GM21526 (cell line): ENCODE results near the gene IGFBP3.
"Not testable (repeated sequence)": the region's sequence is repeated elsewhere in the genome, so short reads cannot be mapped to it uniquely, and the experiment has no call there.

ENCODE experiments used
- ATAC-seq: cut with Tn5 transposase; IDR thresholded peaks from one replicate; pipeline ENCODE4 v1.9.1; 2021; ENCODE audit warnings: moderate library complexity; ENCODE audit not compliant: unreplicated experiment, low FRiP score

IGFBP3 gene, protein sequence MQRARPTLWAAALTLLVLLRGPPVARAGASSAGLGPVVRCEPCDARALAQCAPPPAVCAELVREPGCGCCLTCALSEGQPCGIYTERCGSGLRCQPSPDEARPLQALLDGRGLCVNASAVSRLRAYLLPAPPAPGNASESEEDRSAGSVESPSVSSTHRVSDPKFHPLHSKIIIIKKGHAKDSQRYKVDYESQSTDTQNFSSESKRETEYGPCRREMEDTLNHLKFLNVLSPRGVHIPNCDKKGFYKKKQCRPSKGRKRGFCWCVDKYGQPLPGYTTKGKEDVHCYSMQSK

DNA sequence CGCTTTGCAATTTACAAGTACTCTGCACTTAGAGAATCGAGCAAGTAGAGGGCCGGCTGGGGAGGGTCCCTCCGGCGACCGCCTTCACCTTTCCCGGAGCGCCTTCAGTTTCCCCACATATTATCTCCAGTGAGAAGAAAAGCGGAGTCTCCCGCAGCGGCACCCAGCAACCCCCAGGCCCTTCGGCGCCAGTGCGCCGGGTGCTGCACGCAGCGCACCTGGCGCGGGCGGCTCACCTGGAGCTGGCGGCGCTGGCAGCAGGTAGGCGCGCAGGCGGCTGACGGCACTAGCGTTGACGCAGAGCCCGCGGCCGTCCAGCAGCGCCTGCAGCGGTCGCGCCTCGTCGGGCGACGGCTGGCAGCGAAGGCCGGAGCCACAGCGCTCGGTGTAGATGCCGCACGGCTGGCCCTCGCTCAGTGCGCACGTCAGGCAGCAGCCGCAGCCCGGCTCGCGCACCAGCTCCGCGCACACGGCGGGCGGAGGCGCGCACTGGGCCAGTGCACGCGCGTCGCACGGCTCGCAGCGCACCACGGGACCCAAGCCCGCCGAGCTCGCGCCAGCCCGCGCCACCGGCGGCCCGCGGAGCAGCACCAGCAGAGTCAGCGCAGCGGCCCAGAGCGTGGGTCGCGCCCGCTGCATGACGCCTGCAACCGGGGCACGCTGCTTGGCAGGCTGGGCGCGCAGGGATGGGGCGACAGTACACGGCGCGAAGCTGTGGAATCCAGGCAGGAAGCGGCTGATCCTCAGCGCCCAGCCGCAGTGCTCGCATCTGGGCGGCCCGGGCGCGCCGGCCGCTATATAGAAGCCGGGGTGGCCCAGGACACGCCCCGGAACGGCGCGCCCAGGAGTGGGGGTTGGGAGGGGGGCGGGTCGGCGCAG is at the start of gene IGFBP3:
Gene IGFBP3 (minus strand): TSS at position 771 of the 879 bp plus-strand sequence. CDS start 132 bp downstream, at position 639.
- ATAC-seq = no peak

DNA sequence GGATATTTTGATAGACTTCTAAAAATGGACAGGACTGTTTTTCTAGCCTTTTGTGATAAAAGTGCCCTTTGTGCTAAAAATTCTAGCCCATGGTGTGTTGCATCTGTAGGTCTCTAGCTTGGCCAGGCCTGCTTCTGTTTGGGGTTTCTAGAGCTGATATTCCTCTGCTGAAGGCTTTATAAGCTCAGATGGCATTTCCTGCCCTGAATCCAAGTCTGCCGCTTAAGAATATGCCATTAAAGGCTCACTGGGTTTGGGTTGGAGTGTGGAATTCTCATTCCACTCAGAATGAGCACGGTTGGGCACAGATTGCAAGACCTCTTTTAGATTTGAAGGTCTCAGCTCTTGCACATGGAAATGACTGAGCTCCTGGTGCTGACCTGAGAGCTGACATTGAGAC is 49.4 kb upstream of the IGFBP3 start:
- no peak for ATAC-seq

DNA sequence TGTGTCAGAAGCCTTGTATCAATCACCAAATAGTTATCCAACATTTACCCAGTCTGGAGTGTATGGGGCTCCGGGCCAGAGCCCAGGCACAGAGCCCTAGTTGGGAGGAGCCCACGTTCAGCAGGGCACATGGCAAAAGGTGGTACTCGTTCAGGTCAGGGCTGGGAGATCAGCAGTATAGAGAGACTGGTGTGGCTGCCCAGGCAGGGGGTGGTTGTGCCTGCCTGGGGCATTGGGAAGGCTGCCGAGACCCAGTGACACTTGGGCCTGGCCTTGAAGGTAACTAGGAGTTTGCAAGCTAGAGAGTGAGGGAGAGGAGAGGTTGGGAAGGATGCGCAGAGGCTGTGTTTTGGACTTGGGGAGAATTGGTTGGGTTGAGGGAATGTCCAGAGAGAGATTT is 48.9 kb upstream of the IGFBP3 start:
- ATAC-seq = no peak

DNA sequence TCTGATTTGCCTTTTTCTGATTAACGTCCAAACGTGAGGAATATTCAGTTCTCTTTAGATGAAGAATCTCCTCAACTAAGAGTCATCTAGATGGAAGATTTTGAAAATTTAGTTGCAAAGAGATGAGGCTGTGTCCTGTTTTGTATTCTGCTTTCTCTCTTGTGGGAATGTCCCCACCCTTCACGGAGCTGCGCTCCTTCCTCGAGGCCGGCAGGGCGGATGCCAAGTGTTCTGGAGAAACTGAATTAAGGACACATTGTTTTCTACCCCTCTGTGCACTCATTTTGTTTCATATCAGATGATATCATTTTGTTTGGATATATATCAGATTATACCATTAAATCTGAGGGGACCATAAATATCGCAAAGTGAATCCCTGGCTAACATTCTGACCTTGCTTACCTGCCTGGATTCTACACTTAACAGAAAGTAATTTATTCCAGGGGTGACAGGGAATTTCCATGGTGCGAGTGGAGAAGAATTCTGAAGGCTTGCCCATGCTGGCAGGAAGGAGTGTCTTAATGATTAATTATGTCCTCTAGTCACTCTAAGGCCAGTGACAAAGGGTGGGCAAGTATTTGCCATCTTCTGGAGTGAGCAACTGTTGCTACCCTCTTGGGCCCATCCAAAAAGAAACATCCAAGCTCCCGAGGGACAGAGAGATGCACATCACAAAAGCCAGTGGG is 47.9 kb upstream of the IGFBP3 start:
- no peak for ATAC-seq

DNA sequence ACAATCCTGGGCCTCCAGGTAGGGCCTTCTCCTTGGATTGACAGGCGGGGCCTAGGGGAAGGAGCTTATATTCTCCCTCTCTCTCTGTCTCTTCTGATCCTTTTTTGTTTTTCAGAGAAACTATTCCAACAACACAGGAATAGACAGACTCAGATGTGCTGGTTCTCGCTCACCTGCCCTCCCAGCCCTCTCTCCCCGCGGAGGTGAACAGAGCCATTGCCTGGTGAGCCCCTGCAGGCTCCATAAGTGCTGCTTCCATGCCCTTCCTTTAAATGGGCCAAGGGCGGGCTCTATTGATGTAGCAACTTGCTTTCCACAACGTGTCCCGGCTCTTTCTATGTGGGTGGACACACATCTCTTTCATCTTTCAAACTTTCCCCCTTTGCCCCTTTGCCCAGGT is 47.2 kb upstream of the IGFBP3 start:
- ATAC-seq = no peak

DNA sequence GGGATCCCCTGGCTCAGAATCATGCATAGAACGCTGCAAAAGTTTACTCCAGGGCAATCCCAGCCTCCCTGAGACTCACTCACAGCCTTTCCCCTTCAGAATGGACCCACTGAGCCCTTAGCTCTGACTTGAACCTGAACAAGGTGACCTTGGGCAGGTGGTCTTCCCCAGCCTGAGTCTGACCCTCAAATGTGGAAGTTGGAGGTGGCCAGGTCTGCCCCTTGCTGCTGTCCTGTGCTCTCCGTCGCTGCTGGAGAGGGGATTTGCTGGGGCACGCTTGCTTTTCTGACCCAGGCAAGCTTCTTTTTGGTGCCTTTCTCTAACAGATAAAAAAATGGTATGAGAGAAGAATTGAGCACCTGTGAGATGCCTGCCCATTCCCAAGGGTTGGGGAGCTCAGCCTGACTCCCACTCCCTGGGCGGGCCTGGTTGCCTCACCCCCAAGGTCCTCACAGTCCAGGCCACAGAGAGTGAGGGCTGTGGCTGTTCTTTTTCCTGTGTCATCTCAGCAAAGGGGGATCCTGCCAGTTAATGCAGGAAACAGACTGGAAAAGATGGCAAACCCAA is 46.6 kb upstream of the IGFBP3 start:
- ATAC-seq = no peak

DNA sequence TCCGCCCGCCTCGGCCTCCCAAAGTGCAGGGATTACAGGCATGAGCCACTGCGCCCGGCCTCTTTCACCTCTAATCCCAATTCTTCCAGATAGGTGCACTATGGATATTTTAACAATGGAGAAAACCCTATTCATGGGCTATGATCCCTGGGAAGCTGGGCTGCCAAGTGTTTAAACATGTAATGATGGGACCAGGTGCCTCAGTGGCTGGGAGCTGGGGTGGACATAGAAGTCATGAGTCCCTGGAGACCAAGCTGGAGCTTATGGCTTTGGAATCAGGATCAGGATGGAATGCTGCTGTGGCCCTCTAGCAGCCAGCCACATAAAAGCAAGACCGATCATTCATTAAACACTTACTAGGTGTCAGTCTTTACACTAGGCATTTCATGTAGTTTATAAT is 41.8 kb upstream of the IGFBP3 start:
- no peak for ATAC-seq

DNA sequence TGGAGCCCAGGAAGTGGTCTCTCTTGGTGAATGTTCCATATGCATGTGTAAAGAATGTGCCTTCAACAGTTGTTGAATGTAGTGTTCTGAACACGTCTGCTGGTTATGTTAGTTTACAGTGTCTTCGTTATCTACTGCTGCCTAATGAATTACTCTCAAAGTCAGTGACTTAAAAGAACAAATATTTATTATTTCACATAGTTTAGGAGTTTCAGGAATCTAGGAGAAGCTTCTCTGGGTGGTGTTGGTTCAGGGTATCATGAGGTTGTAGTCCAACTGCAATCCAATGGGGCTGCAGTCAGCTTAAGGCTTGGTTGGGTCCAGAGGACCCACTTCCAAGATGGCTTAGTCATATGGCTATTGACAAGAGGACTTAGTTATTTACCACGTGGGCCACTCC is 36.6 kb upstream of the IGFBP3 start:
- ATAC-seq = no peak

DNA sequence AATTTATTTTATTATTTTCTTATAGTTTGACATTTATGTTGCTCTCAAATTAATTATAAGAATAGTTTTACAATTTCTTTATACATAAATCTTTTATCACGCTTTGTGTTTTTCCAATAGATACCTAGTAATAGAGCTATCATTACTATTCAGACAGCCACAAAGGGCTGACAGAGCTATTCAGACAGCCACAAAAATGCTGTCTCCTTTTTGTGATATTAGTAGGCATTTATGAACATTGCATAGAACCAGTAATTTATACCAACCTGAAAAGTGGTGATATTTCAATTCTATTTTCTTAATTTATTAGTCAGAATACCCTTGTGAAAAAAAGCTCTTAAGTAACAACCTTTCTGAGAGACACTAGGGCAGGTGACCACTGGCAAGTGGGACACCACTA is 34.2 kb upstream of the IGFBP3 start:
- no peak for ATAC-seq

DNA sequence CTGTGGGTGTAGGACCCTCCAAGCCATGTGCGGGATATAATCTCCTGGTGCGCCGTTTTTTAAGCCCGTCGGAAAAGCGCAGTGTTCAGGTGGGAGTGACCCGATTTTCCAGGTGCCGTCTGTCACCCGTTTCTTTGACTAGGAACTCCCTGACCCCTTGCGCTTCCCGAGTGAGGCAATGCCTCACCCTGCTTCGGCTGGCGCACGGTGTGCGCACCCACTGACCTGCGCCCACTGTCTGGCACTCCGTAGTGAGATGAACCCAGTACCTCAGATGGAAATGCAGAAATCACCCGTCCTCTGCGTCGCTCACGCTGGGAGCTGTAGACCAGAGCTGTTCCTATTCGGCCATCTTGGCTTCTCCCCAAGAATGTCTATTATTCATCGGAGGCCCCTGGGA is 32.0 kb upstream of the IGFBP3 start:
- ATAC-seq = not testable (repeated sequence)

DNA sequence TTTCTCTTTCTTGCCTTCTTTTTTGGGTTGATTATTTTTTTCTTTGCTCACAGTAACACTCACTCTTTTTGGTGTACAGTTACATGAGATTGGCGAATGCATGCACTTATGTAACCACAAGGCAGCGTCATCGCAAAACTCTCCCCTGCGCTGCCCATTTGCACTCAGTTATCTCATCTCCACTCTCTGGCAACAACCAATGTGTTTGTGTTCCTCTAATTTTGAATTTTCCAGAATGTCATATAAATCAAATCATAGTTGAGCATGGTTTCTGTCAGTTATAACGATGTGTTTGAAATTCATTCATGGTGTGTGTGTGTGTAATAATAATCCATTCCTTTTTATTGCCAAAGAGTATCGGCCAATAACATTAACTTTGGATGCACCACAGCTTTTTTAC is 23.0 kb upstream of the IGFBP3 start:
- no peak for ATAC-seq

DNA sequence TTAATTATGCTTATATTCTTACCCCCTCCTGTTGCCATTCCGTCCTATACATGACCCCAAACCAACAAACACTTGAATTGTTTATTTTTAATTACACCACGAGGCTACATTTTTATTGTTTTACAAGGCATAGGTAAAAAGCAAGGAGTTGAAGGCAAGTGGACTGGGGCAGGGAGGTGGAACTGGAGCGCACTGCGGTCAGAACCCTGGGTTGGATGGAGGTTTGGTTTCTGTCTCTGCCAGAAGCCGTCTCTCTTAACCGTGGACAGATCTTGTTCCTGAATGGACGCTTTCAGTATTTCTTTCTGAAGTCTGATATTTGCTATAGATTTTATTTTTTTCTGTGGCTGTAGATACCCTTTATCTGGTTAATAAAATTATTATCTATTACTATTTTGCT is 19.9 kb upstream of the IGFBP3 start:
- ATAC-seq = no peak

DNA sequence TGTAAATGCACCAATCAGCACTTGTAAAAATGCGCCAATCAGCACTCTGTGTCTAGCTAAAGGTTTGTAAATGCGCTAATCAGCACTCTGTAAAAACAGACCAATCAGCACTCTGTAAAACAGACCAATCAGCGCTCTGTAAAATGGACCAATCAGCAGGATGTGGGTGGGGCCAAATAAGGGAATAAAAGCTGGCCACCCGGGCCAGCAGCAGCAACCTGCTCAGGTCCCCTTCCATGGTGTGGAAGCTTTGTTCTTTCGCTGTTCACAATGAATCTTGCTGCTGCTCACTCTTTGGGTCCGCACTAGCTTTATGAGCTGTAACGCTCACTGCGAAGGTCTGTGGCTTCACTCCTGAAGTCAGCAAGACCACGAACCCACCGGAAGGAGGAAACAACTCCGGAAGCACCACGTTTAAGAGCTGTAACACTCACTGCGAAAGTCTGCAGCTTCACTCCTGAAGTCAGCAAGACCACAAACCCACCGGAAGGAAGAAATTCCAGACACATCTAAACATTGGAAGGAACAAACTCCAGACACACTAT is 19.2 kb upstream of the IGFBP3 start:
- ATAC-seq = not testable (repeated sequence)

DNA sequence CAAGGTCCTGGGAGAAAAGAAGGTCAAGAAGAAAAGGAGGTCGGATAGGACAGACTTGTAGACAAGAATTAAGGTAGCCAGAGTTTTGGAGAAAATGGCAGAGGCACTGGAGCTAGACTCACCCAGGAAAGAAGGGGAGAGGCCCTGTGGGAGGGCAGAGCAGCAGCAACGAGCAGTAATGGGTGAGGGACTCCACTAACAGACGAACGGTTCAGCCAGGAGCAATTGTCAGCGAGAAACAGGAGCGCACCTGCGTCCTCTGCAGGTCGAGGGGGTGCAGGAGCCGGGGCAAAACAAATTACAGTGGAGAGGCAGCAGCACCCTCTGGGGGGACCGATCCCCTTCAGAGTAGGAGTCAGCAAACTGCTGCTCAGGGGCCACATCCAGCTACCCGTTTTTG is 18.5 kb upstream of the IGFBP3 start:
- ATAC-seq = no peak

DNA sequence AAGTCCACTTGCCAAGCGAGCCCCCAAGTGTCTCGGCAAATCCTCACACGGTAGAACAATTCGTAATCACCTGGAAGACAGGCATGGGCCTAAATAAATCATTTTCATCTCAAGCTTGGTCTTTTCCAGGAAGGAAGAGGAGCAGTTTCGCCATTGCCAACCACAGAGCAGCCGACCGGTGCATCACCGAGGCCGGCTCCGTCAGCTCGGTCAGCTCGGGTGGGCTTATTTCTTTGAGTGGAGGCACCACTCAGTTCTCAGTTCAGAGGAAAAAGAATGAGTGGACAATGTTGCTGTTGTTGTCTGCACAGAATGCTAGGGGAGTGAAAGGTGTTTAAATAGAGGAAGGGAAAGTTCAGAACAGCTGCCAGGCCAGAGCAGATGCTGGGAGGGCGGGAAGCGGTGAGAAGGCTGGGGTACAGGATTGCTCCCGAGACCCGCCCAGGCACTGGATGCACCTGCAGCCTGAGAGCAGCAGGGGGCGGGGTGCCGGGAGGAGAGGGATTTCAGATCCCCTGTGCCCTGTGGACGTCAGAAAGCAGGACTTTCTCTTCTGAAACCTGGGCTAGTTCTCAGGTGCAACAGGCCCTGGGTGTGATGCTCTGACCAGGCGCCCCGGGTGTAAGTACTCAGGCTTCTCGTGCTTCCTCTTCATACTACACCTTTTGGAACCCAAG is 17.7 kb upstream of the IGFBP3 start:
- ATAC-seq = no peak

DNA sequence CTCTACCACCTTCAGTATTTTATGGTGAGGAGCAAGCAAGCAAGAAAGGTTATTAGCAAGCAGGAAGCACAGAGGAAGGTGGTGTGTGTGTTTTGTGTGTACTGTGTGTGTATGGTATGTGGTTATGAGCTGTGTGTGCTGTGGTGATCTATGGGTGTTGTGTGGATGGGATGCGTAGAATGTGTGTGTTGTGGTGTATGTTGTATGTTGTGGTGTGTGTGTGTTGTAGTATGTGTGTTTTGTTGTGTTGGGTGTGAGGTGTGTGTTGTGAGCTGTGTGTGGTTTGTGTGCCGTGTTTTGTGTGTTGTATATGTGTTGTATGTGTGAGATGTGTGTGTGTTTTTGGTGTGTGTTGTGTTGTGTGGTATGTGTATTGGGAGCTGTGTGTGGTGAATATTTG is 16.8 kb upstream of the IGFBP3 start:
- no peak for ATAC-seq

DNA sequence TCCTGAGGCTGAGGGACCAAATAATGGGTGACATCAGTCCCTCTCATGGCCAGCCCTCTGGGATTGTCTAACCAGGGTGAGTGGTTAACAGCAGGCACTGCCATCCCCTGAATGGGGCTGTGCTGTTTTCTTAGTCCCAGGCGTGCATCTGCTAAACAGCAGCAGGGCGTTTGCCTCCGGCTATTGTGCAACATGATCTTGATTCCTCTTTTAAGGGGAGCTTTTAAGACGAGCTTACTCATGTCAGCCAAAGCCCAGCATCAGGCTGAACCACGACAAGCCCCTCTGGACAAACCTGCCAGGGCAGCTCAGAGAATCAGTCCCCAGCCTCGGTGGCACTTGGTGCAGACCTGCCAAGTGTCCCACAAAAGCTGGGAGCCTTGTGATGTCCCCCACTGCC is 16.2 kb upstream of the IGFBP3 start:
- no peak for ATAC-seq

DNA sequence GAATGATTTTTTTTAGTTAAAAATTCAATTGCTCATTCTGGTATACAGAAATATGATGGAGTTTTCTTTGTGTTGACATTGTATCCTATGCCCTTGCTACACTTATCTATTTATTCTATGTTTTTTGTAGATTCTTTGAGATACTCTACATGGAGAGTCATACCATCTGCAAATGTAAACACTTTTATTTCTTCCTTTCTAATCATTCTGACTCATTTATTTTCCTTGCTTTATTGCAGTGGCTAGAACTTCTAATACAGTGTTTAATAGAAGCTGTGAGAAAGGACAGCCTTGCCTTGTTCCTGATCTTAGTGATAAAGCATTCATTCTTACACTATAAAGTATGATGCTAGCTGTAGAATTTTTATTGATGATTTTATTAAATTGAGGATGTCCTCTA is 9.9 kb upstream of the IGFBP3 start:
- ATAC-seq = no peak

DNA sequence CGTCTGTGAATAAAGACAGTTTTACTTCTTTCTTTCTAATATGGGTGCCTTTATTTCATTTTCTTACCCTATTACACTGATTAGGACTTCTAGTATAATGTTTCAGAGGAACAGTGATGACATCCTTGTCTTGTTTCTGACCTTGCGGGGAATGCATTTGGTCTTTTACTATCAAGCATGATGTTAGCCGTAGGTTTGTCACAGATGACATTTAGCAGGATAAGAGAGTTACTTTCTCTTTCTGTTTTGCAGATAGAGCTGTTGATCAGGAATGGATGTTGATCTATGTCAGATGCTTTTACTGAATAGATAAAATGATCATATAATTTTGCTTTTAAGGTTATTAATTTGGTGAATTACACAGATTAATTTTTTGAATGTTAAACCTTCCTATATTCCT is 6.6 kb upstream of the IGFBP3 start:
- no peak for ATAC-seq

DNA sequence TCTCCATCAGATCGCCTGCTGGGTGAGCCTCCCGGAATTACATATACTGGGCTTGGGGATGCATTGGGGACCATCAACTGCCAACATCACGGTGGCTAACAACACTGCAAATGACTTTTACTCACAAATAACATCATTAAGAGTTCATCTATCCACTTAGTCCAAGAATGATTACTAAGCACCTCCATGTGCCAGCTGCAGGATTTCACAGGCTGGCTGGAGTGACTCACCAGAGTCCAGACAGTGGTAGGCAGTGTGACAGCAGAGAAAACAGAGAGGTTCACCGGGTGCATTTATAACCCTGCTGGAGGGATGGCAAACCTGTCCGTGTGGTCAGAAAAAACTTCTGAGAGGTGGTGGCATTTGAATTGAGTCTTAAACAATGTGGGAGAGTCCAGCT is 3.2 kb upstream of the IGFBP3 start:
- ATAC-seq = no peak
